ENCODE results near the gene UBE2E2. TPM values are rescaled to one million over a fixed set of nuclear protein-coding genes. Genes with fewer than 3 reads are reported as not detected.

UBE2E2 gene
- total RNA-seq, 1 donor from 2014 or later = 55.8 TPM

DNA sequence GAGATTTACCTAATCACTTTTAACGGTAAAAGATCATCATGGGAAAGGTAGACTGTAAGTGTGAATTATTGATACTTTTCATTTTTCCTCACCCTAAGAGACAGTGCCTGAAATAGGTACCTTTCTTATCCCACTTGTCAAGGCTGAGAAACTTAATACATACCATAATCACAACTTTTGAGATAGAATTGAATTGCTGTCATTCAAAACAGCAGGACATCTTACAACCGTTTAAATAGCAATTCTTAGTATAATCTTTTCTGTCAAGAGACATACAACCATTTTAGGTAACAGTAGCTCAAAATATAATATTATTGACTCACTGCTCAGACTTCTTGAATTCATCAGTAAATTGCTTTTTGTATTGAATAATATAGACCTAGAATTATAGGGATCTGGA lies 10.7 kb downstream of the UBE2E2 start:
- Mint-ChIP-seq H3K27ac (no peak overlapping the region), H3K27me3 (no peaks in the 10 kb centered on the region), H3K9me3 (no peaks in the 10 kb centered on the region), H3K4me3 (no peak overlapping the region), H3K4me1 (ENCODE audit: unreplicated experiment) (peaks cover 19% of the 10 kb centered on the region), H3K36me3 (peaks cover 18% of the 10 kb centered on the region)
- DNase-seq (ENCODE audit: extremely low spot score, unreplicated experiment) = no peak
- TF ChIP-seq, protein P1, sequence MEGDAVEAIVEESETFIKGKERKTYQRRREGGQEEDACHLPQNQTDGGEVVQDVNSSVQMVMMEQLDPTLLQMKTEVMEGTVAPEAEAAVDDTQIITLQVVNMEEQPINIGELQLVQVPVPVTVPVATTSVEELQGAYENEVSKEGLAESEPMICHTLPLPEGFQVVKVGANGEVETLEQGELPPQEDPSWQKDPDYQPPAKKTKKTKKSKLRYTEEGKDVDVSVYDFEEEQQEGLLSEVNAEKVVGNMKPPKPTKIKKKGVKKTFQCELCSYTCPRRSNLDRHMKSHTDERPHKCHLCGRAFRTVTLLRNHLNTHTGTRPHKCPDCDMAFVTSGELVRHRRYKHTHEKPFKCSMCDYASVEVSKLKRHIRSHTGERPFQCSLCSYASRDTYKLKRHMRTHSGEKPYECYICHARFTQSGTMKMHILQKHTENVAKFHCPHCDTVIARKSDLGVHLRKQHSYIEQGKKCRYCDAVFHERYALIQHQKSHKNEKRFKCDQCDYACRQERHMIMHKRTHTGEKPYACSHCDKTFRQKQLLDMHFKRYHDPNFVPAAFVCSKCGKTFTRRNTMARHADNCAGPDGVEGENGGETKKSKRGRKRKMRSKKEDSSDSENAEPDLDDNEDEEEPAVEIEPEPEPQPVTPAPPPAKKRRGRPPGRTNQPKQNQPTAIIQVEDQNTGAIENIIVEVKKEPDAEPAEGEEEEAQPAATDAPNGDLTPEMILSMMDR (conservative IDR thresholded peaks at IDR 0.05) = no peak

- no peak for DNase-seq (ENCODE audit: extremely low spot score, unreplicated experiment)
- no peak overlapping the region for H3K4me3 Mint-ChIP-seq
- peaks cover 12% of the 10 kb centered on the region for H3K36me3 Mint-ChIP-seq
- H3K9me3 Mint-ChIP-seq = peaks cover 6% of the 10 kb centered on the region
- no peaks in the 10 kb centered on the region for H3K27me3 Mint-ChIP-seq
- no peak overlapping the region for H3K27ac Mint-ChIP-seq
- TF ChIP-seq, protein P1 (conservative IDR thresholded peaks at IDR 0.05) = no peak
- peaks cover 29% of the 10 kb centered on the region for H3K4me1 Mint-ChIP-seq (ENCODE audit: unreplicated experiment)
These were observed 14.9 kb downstream of the UBE2E2 start for GRCh38 chr3:23217872-23218554.

DNA sequence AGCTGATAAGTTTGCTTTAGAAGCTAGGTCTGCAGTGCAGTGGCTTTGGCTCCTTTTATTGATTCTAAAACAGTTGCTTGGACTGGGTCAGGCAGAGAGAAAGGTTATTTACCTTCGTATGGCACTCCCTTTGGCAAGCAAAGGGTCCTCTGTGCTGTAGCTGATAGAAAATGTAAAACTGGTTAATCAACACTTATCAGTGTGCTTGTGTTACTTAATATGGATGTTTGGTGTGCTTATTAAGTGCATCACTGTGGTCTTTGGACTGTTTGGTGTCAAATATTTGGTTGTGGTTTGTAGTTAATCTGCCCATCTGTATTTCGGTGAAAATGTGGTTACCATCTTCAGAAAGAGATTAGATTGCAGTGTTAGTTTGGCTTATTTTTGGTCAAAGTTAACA lies 16.0 kb downstream of the UBE2E2 start:
- TF ChIP-seq, protein P1 (conservative IDR thresholded peaks at IDR 0.05) = no peak
- Mint-ChIP-seq H3K27ac (no peak overlapping the region), H3K36me3 (peaks cover 17% of the 10 kb centered on the region), H3K4me3 (no peak overlapping the region), H3K4me1 (ENCODE audit: unreplicated experiment) (peaks cover 29% of the 10 kb centered on the region), H3K27me3 (no peaks in the 10 kb centered on the region), H3K9me3 (peaks cover 11% of the 10 kb centered on the region)
- no peak for DNase-seq (ENCODE audit: extremely low spot score, unreplicated experiment)

- Mint-ChIP-seq H3K27ac (no peak overlapping the region), H3K36me3 (peaks cover 20% of the 10 kb centered on the region), H3K9me3 (peaks cover 15% of the 10 kb centered on the region), H3K4me1 (ENCODE audit: unreplicated experiment) (peaks cover 29% of the 10 kb centered on the region), H3K27me3 (no peaks in the 10 kb centered on the region), H3K4me3 (no peak overlapping the region)
- no peak for DNase-seq (ENCODE audit: extremely low spot score, unreplicated experiment)
- TF ChIP-seq, protein P1 (conservative IDR thresholded peaks at IDR 0.05) = no peak
These were observed 16.4 kb downstream of the UBE2E2 start for GRCh38 chr3:23219552-23219951.

- no peaks in the 10 kb centered on the region for H3K27me3 Mint-ChIP-seq
- peaks cover 23% of the 10 kb centered on the region for H3K36me3 Mint-ChIP-seq
- peaks cover 29% of the 10 kb centered on the region for H3K4me1 Mint-ChIP-seq (ENCODE audit: unreplicated experiment)
- no peak overlapping the region for H3K27ac Mint-ChIP-seq
- no peak overlapping the region for H3K4me3 Mint-ChIP-seq
- TF ChIP-seq, protein P1 (conservative IDR thresholded peaks at IDR 0.05) = no peak
- H3K9me3 Mint-ChIP-seq = peaks cover 17% of the 10 kb centered on the region
- DNase-seq (ENCODE audit: extremely low spot score, unreplicated experiment) = no peak
These were observed 18.0 kb downstream of the UBE2E2 start for GRCh38 chr3:23221136-23221535.
